OCI-M2 (cell line): Measurements from ENCODE around the gene OSBPL3.
"Not testable (repeated sequence)": the region's sequence is repeated elsewhere in the genome, so short reads cannot be mapped to it uniquely, and the experiment has no call there.

Experiments used
- DNase-seq: peaks from one replicate; lab custom pipeline; 2025; ENCODE audit not compliant: unreplicated experiment; lab: John Stamatoyannopoulos, UW

OSBPL3 gene

DNA sequence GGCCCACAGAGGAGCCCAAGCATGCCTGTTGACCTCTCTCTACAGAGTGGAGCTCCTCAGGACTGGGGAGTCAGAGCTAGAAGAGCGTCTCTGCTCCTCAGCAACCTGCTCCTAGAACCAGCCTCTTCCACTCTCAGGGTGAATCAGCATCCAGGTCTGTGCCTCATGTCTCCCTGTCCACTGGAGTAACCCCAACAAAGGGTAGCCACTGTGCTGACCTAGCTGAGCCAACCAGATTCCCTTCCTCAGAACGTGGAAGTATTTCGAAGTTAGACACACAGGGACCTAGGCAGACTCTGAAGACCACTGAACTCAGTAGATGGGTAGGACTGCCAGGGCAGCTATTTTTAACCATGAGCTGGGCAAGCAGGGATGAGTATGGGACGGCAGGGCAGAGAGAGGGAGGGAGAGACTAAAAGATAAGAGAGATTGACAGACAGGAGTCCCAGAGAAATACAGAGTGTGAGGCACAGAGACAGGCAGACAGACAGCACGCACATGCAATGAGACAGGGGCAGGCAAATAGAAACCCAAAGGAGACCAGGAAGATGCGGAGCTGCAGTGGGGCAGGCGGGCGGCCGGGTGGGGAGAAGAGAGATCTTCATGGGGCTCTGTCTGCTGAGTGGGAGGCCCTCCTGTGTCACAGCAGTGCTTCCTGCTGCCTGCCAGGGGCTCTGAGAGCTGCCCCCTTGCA, 56.7 kb downstream of the OSBPL3 start:
- no peak for DNase-seq

DNA sequence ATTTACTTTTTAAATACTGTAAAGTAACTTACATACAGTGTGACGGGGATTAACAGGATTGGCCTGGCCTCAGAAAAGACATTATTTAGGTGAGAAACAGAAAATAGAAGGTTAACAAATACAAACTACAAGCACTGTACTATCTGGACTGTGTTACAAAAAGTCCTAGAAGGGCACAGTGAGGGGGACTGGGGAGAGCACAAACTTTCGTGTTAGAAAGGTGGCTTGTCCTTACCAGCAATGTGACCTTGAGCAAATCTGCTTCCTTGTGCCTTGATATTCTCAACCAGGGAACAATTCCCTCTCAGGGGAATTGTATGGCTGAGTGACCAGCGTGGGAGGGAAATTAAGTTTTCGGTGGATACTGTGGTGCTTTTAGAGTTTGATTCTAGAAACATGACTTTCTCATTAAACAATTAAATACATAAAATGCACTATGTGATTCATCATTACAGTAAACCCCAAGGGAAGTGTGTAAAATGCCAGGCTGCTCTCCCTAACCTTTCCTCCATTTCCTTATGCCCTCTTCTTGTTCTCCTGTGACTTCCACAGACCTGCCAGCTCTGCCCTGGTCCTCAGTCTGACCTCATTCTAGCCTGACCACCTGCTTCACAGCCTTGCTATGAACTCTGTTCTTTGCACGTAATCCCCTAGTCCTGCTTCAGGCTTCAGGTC, 57.7 kb downstream of the OSBPL3 start:
- DNase-seq = no peak

DNA sequence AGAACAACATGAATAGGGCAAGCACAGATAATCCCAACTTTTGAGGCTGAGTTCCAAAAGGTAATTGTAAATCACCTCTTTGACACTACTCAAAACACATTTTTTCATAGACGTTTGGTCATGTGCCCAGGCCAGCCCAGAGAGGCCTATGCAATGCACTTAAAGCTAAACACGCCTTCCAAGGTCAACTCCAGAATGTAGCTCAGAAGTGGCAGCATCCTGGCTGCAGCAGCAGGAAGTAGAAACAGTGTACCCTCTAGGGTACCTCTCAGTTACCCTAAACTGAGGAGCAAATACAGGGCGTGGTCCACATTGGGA, 58.7 kb downstream of the OSBPL3 start:
- no peak for DNase-seq

DNA sequence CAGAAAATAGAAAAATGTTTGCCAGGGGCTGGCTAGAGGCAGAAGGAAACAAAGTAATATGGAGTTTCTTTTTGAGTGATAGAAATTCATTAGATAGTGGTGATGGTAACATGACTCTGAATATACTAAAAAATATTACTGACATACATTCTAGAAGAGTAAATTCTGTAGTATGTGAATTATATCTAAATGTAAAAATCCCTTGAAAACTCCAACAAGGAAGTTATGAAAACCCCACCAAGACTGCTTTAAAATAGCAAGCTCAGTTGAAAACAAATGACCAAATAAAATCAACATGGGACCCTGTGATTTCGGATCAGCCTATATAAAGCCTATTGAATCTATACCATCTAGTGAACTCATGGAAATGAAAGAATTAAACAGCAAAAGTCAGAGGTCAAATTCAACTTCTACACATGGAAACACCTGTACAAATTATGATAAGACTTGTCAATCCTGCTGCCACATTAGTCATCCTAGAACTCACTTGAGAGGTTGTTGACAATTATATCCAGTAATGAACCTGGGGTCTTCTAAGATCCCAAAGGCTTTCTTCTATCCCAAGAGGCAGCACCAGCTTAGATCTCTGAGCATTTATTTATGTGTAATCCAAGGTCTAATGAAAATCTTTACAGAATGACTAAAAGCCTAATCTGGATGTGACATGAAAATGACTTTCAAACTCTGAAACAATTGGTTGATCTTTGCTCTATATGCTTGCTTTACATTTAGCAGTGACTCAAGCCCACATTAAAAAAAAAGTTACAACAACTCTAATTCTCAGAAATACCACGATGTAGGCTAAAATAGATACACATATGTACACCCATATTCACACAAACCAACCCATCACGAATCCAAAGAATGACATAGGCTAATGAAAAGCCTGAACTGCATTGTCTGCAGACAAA, 59.3 kb downstream of the OSBPL3 start:
- DNase-seq = no peak

DNA sequence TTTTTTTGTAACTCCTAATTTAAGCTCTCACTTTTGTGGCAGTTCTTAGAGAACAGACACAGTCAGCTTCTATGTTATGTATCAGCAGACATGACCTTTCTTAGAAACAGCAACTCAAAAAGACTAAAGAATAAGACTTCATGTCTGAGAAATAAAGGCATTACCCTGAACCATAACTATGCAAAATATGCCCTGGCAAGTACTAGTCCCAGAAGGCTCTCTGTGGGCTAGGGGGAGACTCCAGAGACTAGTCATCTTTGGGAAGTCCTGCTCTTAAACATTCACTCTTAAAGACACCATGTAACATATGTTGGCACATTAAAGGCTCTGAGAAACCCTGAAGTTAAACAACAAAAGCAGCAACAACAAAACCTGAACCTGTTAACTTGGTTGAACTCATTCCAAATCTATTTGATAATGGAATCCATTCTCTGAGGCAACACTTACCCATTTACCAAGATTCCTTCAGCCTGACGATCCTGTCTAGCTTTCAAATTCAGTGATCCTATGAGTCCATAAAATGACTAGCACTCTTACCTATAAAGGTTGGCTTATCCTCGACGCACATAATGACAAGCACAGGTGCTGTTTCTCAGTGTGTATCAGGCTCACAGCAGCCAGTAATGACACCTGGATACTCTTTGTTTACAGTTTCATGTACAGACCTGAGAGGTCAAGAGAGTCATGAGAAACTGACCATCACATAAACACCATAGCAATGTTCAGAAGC, 62.3 kb downstream of the OSBPL3 start:
- no peak for DNase-seq

DNA sequence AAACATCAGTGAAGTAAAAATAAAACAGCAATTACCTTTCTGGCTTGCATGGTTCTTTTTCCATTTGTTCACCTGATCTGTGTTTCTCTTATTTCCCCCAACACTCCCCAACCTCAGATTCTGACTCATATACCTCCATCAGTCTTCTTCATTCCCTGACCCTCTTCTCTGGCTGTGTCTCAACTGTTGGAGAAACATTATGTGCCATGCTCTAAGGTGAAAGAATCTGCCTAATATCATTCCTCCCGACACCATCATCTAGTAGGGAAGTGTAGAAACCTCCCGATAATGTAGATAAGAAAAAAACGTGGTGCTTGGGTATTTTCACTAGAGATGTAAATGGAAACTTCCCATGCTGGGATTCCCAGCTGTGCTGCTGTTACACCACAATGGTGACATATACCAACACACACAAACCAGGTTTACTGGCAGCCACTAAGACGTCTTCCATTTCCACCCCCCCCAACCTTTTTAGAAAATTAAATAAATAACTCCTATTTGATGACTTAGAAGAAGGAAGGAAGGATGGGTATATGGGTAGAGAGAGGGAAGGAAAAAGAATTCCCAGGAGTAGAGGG, 63.4 kb downstream of the OSBPL3 start:
- no peak for DNase-seq

DNA sequence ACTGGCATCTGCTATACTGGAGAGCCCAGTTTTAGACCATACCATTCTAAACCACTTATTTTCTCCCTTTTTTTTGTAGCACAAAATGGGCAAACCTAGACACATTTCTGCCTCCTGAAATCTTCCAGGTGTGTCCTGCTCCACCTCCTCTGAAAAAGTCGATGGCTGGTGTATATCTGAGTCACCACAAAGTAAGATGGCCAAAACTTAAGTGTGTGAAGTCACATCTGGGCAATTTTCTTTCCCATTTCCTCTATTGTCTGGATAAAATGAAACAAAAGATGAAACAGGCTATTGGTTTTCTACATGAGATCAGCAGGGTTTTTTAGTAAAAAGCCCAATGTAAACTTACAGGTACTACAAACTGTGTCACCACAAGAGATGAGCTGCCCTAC, 65.5 kb downstream of the OSBPL3 start:
- DNase-seq = no peak

DNA sequence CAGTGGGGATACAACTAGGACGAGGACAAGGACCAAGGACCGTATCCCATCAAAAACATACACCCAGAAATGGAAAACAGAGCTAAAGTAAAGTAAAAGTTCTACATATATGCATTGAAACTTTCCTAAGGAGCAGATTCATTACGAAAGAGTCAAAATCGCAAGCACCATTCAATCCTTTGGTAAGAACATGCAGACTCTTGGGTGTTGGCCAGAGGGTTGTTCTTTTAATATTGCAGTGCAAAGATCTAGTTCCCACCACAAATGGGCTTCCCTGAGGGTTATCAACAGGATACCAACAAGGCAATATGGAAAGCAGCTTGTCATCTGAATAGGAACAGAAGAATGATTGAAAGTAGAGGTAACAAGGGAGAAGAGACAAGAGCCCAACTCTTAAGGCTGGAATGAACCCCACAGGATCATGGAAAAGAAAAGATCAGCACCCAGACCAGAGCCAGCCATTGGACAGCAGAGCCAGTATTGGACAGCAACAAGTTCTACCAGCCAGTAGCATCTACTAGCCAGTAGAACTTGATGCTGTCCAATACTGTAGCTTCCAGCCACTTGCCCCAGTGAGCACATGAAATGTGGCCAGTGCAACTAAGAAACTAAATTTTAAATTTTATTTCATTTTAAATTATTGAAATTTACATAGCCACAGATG, 66.0 kb downstream of the OSBPL3 start:
- DNase-seq = no peak

DNA sequence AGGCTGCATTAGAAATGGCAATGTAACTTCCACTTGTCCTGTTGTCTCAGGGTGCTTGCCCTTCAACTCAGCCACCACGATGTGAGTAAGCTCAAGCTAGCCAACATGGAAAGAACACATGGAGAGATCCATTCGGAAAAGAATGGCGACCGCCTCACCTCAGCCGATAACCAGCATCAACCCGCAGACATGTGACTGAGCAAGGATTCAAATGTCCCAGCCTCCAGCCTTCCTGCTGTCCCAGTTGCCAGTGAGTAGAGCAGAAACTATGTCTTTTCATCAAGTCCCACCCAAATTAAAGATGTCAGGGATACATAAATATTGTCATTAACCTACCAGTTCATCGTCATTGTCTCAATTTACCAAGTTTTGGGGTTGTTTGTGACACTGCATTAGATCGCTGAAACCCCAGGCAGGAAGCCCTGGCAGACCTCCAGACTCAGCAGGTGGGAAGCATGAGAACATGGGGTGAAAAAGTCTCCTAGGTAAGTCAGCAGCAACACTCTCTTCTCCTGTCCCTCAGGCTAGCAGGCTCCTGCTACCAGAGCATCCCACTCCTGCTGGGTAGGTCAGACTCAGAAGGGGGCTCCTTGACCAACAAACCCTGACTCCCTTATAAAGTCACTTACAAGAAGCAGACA, 67.0 kb downstream of the OSBPL3 start:
- no peak for DNase-seq

DNA sequence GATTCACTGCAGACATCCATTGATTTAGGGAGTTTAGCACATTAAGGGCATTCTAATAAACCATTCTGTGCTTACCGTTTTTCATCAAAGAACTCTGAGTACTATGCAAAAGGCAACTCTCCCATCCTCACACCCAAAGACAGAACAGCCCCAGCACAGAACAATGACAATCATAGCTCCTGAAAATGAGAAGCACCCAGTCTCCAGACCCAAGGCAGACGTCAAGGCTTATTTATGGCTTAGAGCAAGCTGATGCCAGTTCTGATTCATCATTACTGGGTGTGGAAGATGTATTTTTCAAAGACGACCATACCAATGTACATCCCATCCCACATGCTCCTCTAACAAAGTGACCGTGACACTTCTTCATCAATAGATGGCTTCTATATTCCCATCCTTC, 67.6 kb downstream of the OSBPL3 start:
- DNase-seq = no peak

DNA sequence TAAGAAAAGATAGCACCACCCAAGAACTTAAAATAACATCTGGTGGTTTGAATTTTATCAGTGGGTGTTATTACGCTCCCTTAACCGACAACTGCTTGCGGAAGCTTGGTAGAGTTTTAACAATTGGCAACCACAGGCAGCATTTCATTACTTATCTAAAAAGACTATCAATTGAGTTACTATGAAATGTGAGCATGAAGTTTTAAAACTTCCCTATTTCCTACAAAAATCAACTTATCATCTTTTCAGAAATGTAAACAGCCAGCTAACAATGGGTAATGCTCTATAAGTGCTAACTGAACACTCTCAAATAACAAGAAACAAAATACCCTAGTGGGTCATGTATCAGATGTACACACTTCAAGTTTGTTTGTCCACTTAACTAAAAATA, 68.8 kb downstream of the OSBPL3 start:
- DNase-seq = peak; percentile 75

DNA sequence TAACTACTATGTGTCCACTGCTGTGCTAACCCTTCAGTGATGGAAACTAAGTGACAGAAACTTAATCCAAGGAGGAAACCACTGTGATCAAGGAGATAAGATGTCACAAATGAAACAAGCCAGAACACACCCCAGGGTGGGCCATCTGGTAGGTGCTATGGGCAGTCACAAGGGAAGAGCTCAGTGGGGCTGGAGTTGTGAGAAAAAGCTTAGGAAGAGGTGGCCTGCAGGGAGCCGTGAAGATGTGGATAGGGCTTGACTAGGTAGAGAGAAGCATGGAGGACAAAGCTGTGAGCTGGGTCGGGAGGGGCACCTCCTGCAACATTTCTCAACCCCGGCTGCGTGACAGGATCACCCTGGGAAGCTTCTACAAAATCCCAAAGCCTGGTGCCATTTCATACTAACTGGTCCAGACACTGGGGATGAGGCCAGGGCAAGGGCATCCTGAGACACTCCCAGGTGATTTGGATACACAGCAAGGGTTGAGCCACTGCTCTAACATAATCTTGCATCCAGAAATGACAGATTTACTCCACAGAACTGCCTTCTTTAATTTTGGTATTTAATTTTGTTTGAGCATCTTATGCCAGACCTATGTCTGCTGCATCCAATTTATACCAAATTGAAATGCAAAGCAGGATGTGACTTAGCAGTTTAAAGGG, 69.3 kb downstream of the OSBPL3 start:
- no peak for DNase-seq

DNA sequence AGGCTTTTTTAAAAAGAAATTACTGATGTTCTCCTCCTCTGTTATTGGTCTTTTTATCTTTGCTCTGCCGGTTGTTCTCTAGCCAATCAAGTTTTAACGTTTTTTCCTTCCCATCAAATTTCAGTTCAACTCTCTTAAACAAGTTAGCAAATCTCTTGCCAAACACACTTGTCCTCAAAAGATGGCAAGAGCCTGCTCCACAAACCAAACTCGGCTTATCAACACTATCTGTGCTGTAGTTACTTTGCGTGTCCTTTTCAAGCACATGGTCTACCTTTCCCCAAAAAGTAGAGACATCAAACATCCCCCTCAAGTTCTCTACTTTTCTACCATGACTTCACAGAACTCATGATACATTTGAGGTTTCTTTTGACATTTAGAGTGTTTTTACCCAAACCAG, 71.3 kb downstream of the OSBPL3 start:
- DNase-seq = no peak

DNA sequence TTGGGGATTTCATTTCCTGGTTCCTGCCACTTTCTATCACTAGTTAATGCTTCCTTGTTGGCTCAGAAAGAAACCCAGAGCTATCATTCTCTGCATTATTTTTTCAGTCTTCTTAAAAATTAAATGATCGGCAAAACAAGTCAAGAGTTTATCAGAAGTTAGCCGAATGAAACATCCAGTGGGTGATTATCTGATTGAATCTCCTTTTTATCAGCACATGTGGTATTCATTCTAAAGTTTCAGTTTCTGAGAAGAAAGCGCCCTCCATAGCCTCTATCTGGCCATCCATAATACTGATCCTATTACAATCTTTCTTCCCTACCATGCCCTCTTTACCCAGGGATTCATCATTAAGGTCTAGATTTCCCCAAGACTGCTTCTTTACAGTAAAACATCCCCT, 71.8 kb downstream of the OSBPL3 start:
- DNase-seq = no peak

DNA sequence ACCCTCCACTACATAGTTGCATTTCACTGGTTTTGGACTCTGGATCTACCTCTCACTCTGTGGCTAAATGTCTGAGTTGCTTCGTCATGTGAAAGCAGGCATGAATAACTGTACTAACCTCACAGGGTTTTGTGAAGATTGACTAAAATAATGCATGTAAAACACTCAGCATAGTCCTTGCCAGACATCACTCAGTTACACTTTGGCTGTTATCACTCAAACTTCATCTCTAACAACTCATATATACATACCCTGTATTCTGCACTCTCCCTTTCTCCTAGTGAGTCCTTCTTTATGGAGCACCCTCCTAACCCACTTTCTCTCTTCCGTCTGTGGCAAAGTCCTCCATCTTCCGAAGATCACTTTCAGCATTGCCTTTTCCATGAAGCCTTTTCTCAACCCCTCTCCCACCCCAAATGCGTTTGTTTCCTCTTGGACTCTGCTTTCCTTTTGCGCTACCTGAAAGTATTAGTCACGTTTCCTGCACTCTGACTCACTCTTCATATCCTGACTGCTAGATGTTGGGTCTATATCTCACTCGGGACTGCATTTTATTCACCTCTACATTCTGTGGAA, 72.6 kb downstream of the OSBPL3 start:
- DNase-seq = no peak

DNA sequence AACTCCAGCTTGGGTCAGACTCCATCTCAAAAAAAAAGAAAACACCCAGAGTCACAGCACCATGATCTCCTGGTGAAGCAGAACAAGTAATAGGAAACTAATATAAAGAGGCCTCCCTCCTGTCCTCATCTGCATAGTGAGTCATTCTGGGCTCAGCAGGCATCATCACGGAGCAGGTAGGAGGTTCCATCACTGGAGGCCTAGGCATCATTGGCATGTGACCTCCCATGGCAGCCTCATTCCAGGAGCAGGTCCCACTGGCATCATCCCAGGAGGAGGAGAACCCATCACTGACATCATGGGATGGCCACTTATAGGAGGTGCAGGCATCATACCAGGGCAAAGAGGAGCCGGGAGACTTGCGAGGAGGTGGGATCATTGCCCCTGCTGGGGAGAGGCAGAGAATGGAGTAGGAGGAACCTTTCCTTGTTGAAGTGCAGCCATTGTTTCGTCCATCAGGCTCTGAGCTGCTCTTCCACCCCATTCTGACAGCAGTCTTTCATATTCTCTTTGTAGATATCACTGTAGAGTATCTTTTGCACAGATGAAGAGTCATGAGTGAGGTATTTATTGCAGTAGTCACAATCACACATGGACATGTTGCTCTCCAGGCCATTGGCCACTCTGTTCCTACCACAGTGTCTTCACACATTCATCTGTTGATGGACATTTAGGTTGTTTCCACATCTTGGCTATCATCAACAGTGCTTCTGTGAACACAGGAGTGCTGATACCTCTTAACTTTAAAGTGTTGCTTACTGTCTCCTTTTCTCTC, 73.8 kb downstream of the OSBPL3 start:
- no peak for DNase-seq

DNA sequence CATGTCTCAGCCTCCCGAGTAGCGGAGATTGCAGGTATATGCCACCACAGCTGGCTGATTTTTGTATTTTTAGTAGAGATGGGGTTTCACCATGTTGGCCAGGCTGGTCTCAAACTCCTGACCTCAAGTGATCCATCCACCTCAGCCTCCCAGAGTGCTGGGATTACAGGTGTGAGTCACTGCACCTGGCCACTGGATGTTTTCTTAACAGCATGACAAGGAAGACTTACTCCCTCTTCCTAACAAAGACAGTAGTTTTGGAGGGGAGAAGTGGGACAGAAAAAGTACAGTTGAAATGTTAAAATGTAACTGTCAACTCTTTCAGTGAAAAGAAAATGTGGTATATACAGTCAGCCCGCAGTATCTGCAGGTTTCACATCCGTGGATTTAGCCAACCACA, 76.0 kb downstream of the OSBPL3 start:
- not testable (repeated sequence) for DNase-seq

DNA sequence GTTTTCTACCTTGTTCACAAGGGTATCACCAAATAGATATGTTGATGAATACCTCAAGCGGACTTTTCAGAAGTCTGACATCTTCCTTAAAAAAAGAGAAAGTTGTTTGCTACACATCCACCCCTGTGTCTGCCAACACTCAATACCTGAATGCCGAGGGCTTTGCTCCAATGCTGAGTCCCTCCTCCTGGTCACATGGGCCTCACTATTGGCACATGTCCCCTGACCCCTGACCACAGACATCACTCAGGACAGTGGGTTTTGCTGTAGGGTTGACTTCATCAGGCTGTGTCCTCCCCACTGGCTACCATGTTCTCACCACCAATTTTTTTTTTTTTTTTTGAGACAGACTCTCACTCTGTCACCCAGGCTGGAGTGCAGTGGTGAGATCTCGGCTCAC, 76.4 kb downstream of the OSBPL3 start:
- no peak for DNase-seq
